ENCODE results near the gene INS. TPM values are rescaled to one million over a fixed set of nuclear protein-coding genes. Genes with fewer than 3 reads are reported as not detected.

Gene INS
- total RNA-seq, 4 donors from 2014 or later: not detected

- DNase-seq: no peak
- Histone ChIP-seq H3K9me3 (no peaks in the 10 kb centered on the region), H3K4me1 (no peaks in the 10 kb centered on the region), H3K27me3 (no peaks in the 10 kb centered on the region), H3K36me3 (no peaks in the 10 kb centered on the region), H3K4me3 (no peak overlapping the region), H3K27ac (no peak overlapping the region)
- TF ChIP-seq, protein P1, sequence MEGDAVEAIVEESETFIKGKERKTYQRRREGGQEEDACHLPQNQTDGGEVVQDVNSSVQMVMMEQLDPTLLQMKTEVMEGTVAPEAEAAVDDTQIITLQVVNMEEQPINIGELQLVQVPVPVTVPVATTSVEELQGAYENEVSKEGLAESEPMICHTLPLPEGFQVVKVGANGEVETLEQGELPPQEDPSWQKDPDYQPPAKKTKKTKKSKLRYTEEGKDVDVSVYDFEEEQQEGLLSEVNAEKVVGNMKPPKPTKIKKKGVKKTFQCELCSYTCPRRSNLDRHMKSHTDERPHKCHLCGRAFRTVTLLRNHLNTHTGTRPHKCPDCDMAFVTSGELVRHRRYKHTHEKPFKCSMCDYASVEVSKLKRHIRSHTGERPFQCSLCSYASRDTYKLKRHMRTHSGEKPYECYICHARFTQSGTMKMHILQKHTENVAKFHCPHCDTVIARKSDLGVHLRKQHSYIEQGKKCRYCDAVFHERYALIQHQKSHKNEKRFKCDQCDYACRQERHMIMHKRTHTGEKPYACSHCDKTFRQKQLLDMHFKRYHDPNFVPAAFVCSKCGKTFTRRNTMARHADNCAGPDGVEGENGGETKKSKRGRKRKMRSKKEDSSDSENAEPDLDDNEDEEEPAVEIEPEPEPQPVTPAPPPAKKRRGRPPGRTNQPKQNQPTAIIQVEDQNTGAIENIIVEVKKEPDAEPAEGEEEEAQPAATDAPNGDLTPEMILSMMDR (IDR thresholded peaks at IDR 0.05): no peak
- TF ChIP-seq POLR2A (IDR thresholded peaks at IDR 0.05): no peak
These were observed 30.9 kb upstream of the INS start for GRCh38 chr11:2191883-2192282.

GRCh38 chr11:2190657-2191471 is 29.9 kb upstream of the INS start:
- TF ChIP-seq, protein P1 (IDR thresholded peaks at IDR 0.05): no peak
- no peak for TF ChIP-seq POLR2A (IDR thresholded peaks at IDR 0.05)
- no peaks in the 10 kb centered on the region for H3K4me1 ChIP-seq

GRCh38 chr11:2189938-2190656 is 29.1 kb upstream of the INS start:
- Histone ChIP-seq H3K27ac (no peak overlapping the region), H3K27me3 (no peaks in the 10 kb centered on the region), H3K36me3 (no peaks in the 10 kb centered on the region), H3K9me3 (no peaks in the 10 kb centered on the region), H3K4me1 (no peaks in the 10 kb centered on the region), H3K4me3 (no peak overlapping the region)
- TF ChIP-seq, protein P1 (IDR thresholded peaks at IDR 0.05): no peak
- TF ChIP-seq POLR2A (IDR thresholded peaks at IDR 0.05): no peak
- no peak for DNase-seq

More at GRCh38 chr11:2190657-2191471, 29.9 kb upstream of the INS start:
- H3K27me3 ChIP-seq: no peaks in the 10 kb centered on the region
- no peaks in the 10 kb centered on the region for H3K9me3 ChIP-seq
- no peak for DNase-seq
- no peak overlapping the region for H3K27ac ChIP-seq
- H3K4me3 ChIP-seq: no peak overlapping the region
- H3K36me3 ChIP-seq: no peaks in the 10 kb centered on the region

- TF ChIP-seq, protein P1 (IDR thresholded peaks at IDR 0.05): no peak
- no peak for TF ChIP-seq POLR2A (IDR thresholded peaks at IDR 0.05)
- H3K36me3 ChIP-seq: no peaks in the 10 kb centered on the region
- H3K4me1 ChIP-seq: no peaks in the 10 kb centered on the region
- no peaks in the 10 kb centered on the region for H3K27me3 ChIP-seq
- H3K9me3 ChIP-seq: no peaks in the 10 kb centered on the region
- DNase-seq: no peak
- no peak overlapping the region for H3K4me3 ChIP-seq
- no peak overlapping the region for H3K27ac ChIP-seq
These were observed 27.7 kb upstream of the INS start for GRCh38 chr11:2188745-2189144.

- H3K36me3 ChIP-seq: no peaks in the 10 kb centered on the region
- H3K27me3 ChIP-seq: no peaks in the 10 kb centered on the region
- no peak overlapping the region for H3K4me3 ChIP-seq
- no peaks in the 10 kb centered on the region for H3K9me3 ChIP-seq
- TF ChIP-seq, protein P1 (IDR thresholded peaks at IDR 0.05): no peak
- no peak for TF ChIP-seq POLR2A (IDR thresholded peaks at IDR 0.05)
- H3K27ac ChIP-seq: no peak overlapping the region
- no peaks in the 10 kb centered on the region for H3K4me1 ChIP-seq
- DNase-seq: no peak
These were observed 26.3 kb upstream of the INS start for GRCh38 chr11:2187280-2187707.

Data from Peyer's patch (tissue), 4 donors.